SK-N-SH (cell line): Measurements from ENCODE around the gene DNAJA2. TPM values are rescaled to one million over a fixed set of nuclear protein-coding genes. Genes with fewer than 3 reads are reported as not detected.
"Not testable (repeated sequence)": the region's sequence is repeated elsewhere in the genome, so short reads cannot be mapped to it uniquely, and the experiment has no call there.

ENCODE experiments used
- CTCF ChIA-PET: fragments of 300-600, 350-600 bp; formaldehyde crosslinking; extraction: SDS; loops from one replicate; lab custom pipeline; 2021; lab: Yijun Ruan, JAX
- POLR2A ChIA-PET: fragments of 350-600 bp; sonication (Branson Sonifier 250); formaldehyde crosslinking; extraction: SDS; loops from one replicate; lab custom pipeline; 2020; ENCODE audit warnings: antibody characterized with exemption, inconsistent platforms; lab: Yijun Ruan, JAX
- DNase-seq: peaks from one replicate; pipeline ENCODE4 v3.0.0; 2012
- H2AFZ ChIP-seq: fragments of 200-600 bp; sonication (generic); 2 replicates; pipeline ENCODE4 v1.8.1; 2016; ENCODE audit warnings: antibody characterized with exemption, mild to moderate bottlenecking, low read depth
- H3F3A ChIP-seq: fragments of 200-600 bp; sonication (generic); replicated peaks from 2 replicates; pipeline ENCODE3; 2016; ENCODE audit warnings: antibody characterized with exemption, mild to moderate bottlenecking; ENCODE audit not compliant: insufficient read depth
- H3K27ac ChIP-seq, 2 experiments: fragments of 200-500 bp in 1 of 2; fragments of 200-600 bp in 1 of 2; sonication (Bioruptor generic) in 1 of 2; sonication (generic), shearing (Covaris generic) in 1 of 2; 2 replicates each; pipeline versions ENCODE4 v1.5.1 to v1.6.1; 2014 to 2016; ENCODE audit warnings: low read depth in 2 of 2, inconsistent platforms in 1 of 2, low read length in 1 of 2, mild to moderate bottlenecking in 1 of 2, mixed read lengths in 1 of 2
- H3K27me3 ChIP-seq: fragments of 200-600 bp; sonication (generic), shearing (Covaris generic); 2 replicates; pipeline ENCODE4 v1.6.1; 2016; ENCODE audit warnings: mixed run types; ENCODE audit not compliant: insufficient read depth
- H3K36me3 ChIP-seq, 2 experiments: fragments of 200-500 bp in 1 of 2; fragments of 200-600 bp in 1 of 2; sonication (Bioruptor generic) in 1 of 2; sonication (generic) in 1 of 2; replicated peaks in 1 of 2; 2 replicates each; pipeline versions ENCODE3 to v1.5.1; 2014 to 2016; ENCODE audit warnings: low read length in 1 of 2, mild to moderate bottlenecking in 1 of 2; ENCODE audit not compliant: insufficient read depth in 2 of 2, control insufficient read depth in 1 of 2
- H3K4me1 ChIP-seq, 2 experiments: fragments of 200-500 bp in 1 of 2; fragments of 200-600 bp in 1 of 2; sonication (Bioruptor generic) in 1 of 2; sonication (generic), shearing (Covaris generic) in 1 of 2; 2 replicates each; pipeline versions ENCODE4 v1.5.1 to v1.6.1; 2014 to 2016; ENCODE audit warnings: low read depth in 1 of 2, low read length in 1 of 2, mixed run types in 1 of 2; ENCODE audit not compliant: insufficient read depth in 2 of 2, control insufficient read depth in 1 of 2
- H3K4me2 ChIP-seq: fragments of 200-600 bp; sonication (generic), shearing (Covaris generic); 2 replicates; pipeline ENCODE4 v1.6.1; 2017; ENCODE audit warnings: mixed run types
- H3K4me3 ChIP-seq, 2 experiments: fragments of 200-500 bp in 1 of 2; fragments of 200-600 bp in 1 of 2; sonication (Bioruptor generic) in 1 of 2; sonication (generic), shearing (Covaris generic) in 1 of 2; 2 replicates each; pipeline versions ENCODE4 v1.5.1 to v1.8.1; 2014 to 2016; ENCODE audit warnings: low read depth in 2 of 2, inconsistent platforms in 1 of 2, low read length in 1 of 2, mild to moderate bottlenecking in 1 of 2, mixed read lengths in 1 of 2, moderate library complexity in 1 of 2
- H3K79me2 ChIP-seq: fragments of 200-600 bp; sonication (generic); 2 replicates; pipeline ENCODE4 v1.8.1; 2017; ENCODE audit warnings: mild to moderate bottlenecking; ENCODE audit not compliant: insufficient read depth
- H3K9ac ChIP-seq: fragments of 200-600 bp; sonication (generic); 2 replicates; pipeline ENCODE4 v1.6.1; 2017; ENCODE audit warnings: mixed run types
- H3K9me2 ChIP-seq: fragments of 200-600 bp; sonication (generic); 2 replicates; pipeline ENCODE4 v1.6.1; 2017; ENCODE audit warnings: mixed run types
- H3K9me3 ChIP-seq: fragments of 200-600 bp; sonication (generic); 2 replicates; pipeline ENCODE4 v1.6.1; 2017; ENCODE audit warnings: mixed run types, mild to moderate bottlenecking, moderate library complexity
- H4K20me1 ChIP-seq: fragments of 200-600 bp; sonication (generic); 2 replicates; pipeline ENCODE4 v1.6.1; 2017; ENCODE audit warnings: mild to moderate bottlenecking, mixed run types; ENCODE audit not compliant: insufficient read depth
- CHD2 ChIP-seq: fragments of 150-350 bp; IDR thresholded peaks from 2 replicates; pipeline ENCODE4 v1.6.1; 2018; ENCODE audit warnings: low read length; ENCODE audit not compliant: partially characterized antibody
- EP300 ChIP-seq, 2 experiments: IDR thresholded peaks; 2 replicates each; pipeline versions ENCODE4 v1.4.0 to v1.6.1; 2012; ENCODE audit warnings: borderline replicate concordance in 1 of 2, low read depth in 1 of 2, low read length in 1 of 2
- EZH2phosphoT487 ChIP-seq: fragments of 200-600 bp; sonication (generic); IDR thresholded peaks from 2 replicates; pipeline ENCODE4 v1.6.1; 2017; ENCODE audit warnings: low read depth, mixed run types, mild to moderate bottlenecking, antibody characterized with exemption, moderate library complexity, borderline replicate concordance
- FOSL2 ChIP-seq: IDR thresholded peaks from 2 replicates; pipeline ENCODE4 v1.4.0; 2012; ENCODE audit warnings: low read depth, mild to moderate bottlenecking, moderate library complexity, borderline replicate concordance
- FOXM1 ChIP-seq: IDR thresholded peaks from 2 replicates; pipeline ENCODE4 v1.4.0; 2012; ENCODE audit warnings: low read depth, mild to moderate bottlenecking
- GABPA ChIP-seq: IDR thresholded peaks from 2 replicates; pipeline ENCODE4 v1.4.0; 2012; ENCODE audit warnings: low read depth, mild to moderate bottlenecking
- JUND ChIP-seq: IDR thresholded peaks from 2 replicates; pipeline ENCODE4 v1.4.0; 2012
- MAX ChIP-seq: IDR thresholded peaks from 2 replicates; pipeline ENCODE4 v1.4.0; 2012; ENCODE audit warnings: low read depth
- NFIC ChIP-seq: IDR thresholded peaks from 2 replicates; pipeline ENCODE4 v1.4.0; 2012; ENCODE audit warnings: borderline replicate concordance
- NRF1 ChIP-seq: IDR thresholded peaks from 2 replicates; pipeline ENCODE4 v1.6.1; 2012; ENCODE audit warnings: low read depth, mild to moderate bottlenecking, low read length
- PBX3 ChIP-seq: IDR thresholded peaks from 2 replicates; pipeline ENCODE4; 2012
- RFX5 ChIP-seq: IDR thresholded peaks from 2 replicates; pipeline ENCODE4 v1.6.1; 2012; ENCODE audit warnings: mild to moderate bottlenecking, improper control_type of control experiment, low read length
- RXRA ChIP-seq: IDR thresholded peaks from 2 replicates; pipeline ENCODE4 v1.4.0; 2012; ENCODE audit warnings: low read depth, mild to moderate bottlenecking, borderline replicate concordance
- SMC3 ChIP-seq: IDR thresholded peaks from 2 replicates; pipeline ENCODE4 v1.6.1; 2012; ENCODE audit warnings: low read depth, low read length, improper control_type of control experiment
- TAF1 ChIP-seq: IDR thresholded peaks from 2 replicates; pipeline ENCODE4 v1.6.1; 2012; ENCODE audit warnings: low read depth, mild to moderate bottlenecking, low read length, moderate library complexity, borderline replicate concordance
- TEAD4 ChIP-seq: IDR thresholded peaks from 2 replicates; pipeline ENCODE4 v1.4.0; 2012; ENCODE audit warnings: mild to moderate bottlenecking, borderline replicate concordance; ENCODE audit not compliant: insufficient read depth
- WGBS: methylation state at CpG from one replicate; pipeline ENCODE4 v1.1.6; 2017; ENCODE audit warnings: low lambda C conversion rate; 5-methylcytosine and 5-hydroxymethylcytosine counted together
- polyA plus RNA-seq, 3 experiments: library from polyadenylated mRNA; depleted of rRNA; stranded (reverse); fragments of >200 nt; gene quantifications; 2 replicates each; pipeline ENCODE4 v1.2.3, GENCODE V29; 2012

Gene DNAJA2
- polyA plus RNA-seq, 1 of the 3 experiments (the other 2 are of a cell fraction), result 9.7 TPM

- no peak overlapping the region for H3K4me2 ChIP-seq
- no peaks in the 10 kb centered on the region for H3F3A ChIP-seq
- no peak overlapping the region for H3K27ac ChIP-seq
- CTCF ChIA-PET, result no interaction called here
- no peaks in the 10 kb centered on the region for H3K9me2 ChIP-seq
- WGBS, result 83% methylated on average over 2 of the region's 2 CpGs
- no peaks in the 10 kb centered on the region for H3K9me3 ChIP-seq
- no peaks in the 10 kb centered on the region for H3K4me1 ChIP-seq
- no peaks in the 10 kb centered on the region for H3K36me3 ChIP-seq
- H2AFZ ChIP-seq, result no peak overlapping the region
- H3K27me3 ChIP-seq, result no peaks in the 10 kb centered on the region
- no peaks in the 10 kb centered on the region for H4K20me1 ChIP-seq
- H3K4me3 ChIP-seq, result no peak overlapping the region
- DNase-seq, result no peak
- POLR2A ChIA-PET, result no interaction called here
- TF ChIP-seq EP300 (IDR thresholded peaks at IDR 0.05; ENCODE audit: borderline replicate concordance in 1 of 2, low read depth in 1 of 2, low read length in 1 of 2) (no peak), EZH2phosphoT487 (no peak), TEAD4 (no peak), SMC3 (no peak), MAX (no peak), CHD2 (no peak), JUND (no peak), NFIC (no peak), NRF1 (no peak), TAF1 (no peak), FOXM1 (no peak), RXRA (no peak), RFX5 (no peak), PBX3 (no peak), GABPA (no peak), FOSL2 (no peak)
- H3K9ac ChIP-seq, result no peak overlapping the region
- H3K79me2 ChIP-seq, result no peaks in the 10 kb centered on the region
These were observed 31.2 kb upstream of the DNAJA2 start for GRCh38 chr16:47004652-47005051.

- H3K27ac ChIP-seq, H3K9ac ChIP-seq, POLR2A ChIA-PET, H3K9me2 ChIP-seq, H3K36me3 ChIP-seq, H3K79me2 ChIP-seq, CTCF ChIA-PET, H3K4me1 ChIP-seq, H3K9me3 ChIP-seq, H3K4me2 ChIP-seq, H3K27me3 ChIP-seq, H4K20me1 ChIP-seq, H3K4me3 ChIP-seq, H3F3A ChIP-seq, DNase-seq, H2AFZ ChIP-seq: not testable (repeated sequence)
- WGBS, result no CpG with 5 or more reads among the region's 29 CpGs
These were observed 26.6 kb upstream of the DNAJA2 start for GRCh38 chr16:47000066-47000465.
